ENCODE data around the gene ISG20L2.
A peak's percentile ranks its signal among the peaks of the same experiment; 100 is the strongest.

Gene ISG20L2

DNA sequence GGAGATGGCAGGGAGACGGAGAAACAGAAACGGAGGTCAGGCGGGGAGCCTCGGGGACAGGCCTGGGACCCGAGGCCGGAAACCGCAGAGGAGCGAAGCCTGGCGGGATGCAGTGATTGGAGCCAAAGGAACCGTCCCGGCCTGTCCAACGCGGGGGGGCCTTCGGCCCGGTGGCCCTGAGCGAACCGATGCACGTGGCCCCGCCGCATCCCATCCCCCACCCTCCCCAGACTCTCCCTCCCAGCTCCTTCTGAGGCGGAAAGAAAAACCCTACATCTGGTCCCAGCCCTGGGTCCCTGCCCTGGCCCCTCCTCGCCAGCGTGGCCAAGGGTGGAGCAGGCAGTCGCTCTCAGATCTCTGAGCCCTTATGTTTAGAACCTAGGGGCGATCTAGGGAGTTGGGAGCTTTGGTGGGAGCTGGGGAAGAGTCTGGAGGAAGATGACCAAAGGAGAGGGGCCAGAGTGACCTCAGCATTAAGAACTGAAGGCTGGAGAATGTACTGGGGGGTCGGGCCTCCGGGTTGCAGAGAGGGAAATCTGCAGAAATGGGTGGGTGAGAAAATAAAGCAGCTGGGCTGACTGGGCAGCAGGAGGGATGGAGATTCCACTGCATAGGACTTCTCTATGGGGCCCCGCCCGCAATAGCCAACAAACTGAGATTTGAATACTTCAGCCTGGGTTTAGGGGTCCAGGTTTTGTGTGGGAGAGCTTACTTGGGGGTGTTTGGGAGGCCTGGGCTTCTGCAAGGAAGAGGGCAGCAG, 21.7 kb downstream of the ISG20L2 start:
- DNase-seq (ENCODE audit: low spot score): peak; percentile 91

DNA sequence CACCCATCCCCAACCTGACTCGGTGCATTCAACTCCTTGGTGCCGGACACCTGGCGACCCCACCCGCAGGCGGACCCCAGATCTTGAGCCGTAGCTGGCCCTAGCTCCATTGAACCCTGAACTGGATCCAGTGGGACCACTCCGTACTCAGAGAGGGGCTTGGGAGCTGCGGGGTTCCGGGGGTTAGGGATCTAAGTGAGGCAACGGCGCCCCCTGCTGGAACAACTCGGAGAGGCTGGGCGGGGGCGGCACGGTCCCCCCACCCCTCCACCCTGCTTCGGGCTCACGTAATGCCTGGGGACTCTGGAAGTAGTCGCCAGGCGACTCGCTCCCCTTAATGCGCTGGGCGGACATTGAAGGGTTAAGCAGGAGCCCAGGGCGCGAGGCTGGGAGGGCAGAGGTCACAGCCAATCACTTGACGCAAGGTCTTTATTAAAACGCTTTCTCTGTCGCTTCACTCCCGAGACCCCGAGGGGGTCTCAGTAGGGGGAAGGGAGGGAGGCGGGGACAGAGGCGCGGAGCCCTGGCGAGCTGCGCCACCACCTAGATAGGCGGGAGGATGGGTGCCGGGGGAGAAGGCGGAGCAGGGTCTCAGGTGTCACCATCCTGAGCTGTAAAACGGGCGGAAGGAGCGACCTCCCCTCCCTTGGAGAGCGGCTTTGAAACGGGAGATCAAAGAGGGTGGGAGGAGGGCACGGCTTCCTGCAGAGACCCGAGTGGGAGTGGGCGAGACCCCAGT, 22.5 kb downstream of the ISG20L2 start:
- DNase-seq (ENCODE audit: low spot score): peak; percentile 92

DNA sequence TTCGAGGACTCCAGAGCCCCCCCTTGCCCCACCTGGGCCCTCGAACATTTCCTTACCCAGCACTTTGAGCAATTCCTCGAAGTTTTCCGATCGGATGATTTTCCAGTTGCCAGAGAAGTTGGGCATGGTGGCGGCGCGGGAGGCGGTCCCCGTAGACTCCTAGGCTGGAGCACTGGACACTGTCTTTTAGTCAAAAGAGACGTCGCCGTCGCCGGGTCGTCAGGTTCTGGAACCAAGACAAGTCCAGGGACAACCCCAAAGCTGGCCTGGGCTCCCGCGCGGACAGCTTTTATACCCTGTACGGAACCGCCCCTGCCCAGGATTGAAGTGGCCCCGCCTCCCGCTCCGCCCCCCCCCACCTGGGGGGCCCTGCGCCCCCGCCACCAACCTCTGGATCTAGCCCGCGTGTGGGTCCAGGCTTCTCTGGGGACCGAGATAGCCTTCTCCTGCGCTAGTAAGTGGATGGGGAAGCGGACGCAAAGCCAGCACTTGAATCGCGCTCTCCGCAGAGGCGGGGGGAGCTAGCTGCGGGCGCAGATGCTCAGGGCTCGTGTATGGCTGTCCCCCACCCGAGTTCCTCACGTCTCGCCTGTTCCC, 23.1 kb downstream of the ISG20L2 start, which contains the start of gene CRABP2:
Gene CRABP2, minus strand, starts transcription at position 263 of the 597 bp plus-strand sequence. Its CDS starts 137 bp downstream, at position 126.
- peak; percentile 86 for DNase-seq (ENCODE audit: low spot score)

DNA sequence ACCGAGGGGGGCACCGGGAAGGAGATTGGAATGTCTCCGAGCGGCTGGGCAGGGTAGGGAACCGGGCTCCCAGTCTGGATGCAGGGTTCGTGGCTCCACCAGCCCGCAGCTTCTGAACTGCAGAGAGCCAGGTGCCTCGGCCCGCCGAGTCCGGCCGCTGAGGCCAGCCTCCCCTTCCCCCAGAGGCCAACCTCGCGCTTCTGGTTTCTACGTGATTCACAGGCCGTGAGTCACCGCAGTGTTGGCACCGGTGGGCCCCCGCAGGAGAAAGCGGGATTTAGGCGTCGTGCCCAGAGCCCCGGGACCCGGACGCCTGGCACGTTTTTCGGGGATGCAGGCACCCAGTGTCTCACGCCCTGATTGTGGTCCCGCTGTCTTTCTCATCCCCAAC, 23.6 kb downstream of the ISG20L2 start:
- no peak for DNase-seq (ENCODE audit: low spot score)

DNA sequence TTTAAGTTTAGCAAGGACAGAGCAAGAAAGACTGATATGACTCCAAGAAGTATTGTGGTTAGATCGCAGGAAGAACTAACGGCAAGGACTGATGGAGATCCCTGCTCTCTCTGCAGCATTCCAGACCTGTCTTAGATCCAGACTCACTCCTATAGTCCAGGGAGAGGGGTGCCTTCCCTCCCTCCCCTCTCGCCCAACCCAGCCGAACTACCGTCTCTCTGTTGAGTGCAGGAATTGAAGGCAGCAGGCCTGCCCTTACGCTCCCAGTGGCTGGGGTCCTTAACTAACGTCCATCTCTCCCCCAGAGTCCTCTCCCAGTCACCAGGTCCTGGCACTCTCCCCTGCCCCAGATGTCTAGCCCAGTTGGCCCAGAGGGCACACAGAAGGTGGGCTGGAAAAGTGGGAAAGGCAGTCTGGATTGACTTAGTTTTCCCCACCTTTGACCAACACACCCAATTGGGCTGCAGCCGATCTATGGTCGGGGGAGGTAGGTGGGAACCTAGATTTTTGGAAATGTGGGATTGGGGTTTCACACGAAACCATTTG, 24.3 kb downstream of the ISG20L2 start:
- DNase-seq (ENCODE audit: low spot score): no peak

DNA sequence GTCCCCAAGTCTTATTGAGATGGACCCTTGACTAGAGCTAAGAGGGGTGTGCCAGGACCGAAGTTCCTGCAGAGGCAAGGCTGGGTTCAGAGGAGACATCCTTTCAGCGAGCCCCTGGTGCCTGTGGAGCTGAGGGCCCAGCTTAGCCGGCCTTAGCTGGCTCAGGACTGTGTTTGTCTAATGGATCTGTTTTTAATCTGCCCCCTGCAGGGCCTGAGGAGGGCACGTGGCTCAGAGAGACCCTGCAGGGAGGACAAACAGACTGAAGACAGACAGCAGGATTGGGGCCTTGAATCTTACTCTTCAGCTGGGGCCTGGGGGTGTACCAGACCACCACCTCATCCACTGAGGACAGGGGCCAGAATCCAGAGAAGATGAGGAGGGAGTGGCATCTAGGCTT, 24.8 kb downstream of the ISG20L2 start:
- no peak for DNase-seq (ENCODE audit: low spot score)

DNA sequence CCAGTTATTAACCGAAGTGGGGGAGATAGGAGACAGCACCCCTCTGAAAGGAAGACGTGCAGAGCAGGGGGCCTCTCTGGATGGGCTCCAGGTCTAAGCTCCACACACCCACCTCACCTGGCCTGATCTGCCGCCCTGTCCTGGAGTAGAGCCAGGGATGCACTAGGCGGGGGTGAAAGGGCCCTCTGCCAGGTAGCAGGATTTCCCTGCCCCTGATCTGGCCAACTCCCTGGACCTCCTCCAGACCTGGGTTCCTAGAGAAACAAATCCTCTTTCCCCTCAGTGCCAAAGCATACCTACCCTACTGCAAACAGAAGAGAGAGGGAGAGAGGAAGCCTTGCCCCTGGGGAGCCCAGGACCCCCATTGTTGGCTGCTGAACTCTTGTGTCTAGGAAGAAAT, 25.2 kb downstream of the ISG20L2 start:
- DNase-seq (ENCODE audit: low spot score): no peak

DNA sequence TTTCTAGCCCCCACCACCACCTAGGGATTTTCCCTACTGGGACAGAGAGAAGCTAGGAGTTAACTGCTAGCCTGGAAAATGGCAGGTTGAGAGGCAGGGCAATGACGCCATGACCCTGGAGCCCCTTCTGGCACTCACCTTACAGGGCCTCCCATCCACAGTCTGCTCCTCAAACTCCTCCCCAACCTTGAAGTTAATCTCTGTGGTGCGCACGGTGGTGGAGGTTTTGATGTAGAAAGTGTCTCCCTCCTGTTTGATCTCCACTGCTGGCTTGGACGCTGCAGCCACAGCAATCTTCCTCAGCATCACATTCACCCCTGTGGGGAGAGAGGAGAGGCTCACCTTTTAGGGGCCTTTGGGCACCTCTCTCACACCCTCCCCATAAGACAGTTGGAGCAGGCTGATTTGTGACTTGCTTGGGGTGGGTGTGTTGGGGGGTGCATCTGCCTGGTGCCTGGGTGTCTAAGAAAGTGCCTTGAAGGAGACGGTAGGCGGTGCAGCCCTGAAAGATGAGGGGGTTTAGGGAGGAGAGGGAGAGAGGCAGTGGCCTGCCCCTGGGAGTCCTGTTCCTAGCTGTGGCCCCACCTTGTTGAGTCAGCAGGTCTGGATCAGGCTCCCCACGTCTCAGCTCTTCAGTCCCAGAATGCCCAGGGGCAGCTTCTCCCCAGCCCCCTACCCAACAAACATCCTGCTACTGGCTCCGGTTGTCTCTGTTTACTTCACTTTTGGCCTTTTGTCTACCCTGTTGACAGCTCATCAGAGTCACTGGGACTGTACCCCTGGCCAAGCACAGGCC, 27.6 kb downstream of the ISG20L2 start:
- DNase-seq (ENCODE audit: low spot score): peak; percentile 55

DNA sequence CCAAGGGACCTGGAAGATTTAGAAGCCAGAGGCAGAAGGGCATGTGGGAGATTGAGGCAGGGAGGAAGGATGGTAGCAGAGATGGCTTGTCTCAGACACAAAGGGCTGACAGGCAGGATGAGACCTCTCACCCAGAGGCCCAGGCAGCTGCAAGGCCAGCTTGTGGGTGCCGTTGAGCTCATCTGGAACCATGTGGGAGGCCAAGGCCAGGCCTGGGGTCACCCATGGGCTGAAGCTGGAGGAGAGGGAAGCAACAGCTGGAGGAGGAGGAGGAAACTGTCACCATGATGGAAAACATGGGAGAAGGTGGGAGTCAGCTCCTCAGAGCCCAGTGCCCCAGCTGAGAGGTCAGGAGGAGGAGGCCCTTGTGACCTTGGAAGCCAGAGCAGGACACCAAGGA, 29.6 kb downstream of the ISG20L2 start:
- no peak for DNase-seq (ENCODE audit: low spot score)

DNA sequence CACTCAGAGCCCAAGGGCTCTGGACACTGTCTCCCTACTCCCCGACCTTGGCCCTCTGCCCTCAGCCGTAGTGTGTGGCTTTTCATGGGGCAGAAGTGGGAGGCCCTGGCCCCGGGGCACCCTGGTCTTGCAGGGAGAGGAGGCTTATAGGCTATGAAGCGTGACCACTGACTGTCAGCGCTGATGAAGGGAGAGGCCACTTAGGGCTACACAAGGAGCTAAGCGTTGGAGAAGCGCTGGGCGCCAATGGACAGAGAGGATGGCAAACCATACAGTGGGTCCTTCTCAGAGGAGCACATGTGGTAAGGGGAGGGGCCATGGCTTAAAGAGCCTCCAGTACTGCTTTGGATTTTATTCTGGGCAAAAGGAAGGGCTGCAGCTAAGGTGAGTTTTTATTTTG, 31.1 kb downstream of the ISG20L2 start:
- DNase-seq (ENCODE audit: low spot score): no peak

DNA sequence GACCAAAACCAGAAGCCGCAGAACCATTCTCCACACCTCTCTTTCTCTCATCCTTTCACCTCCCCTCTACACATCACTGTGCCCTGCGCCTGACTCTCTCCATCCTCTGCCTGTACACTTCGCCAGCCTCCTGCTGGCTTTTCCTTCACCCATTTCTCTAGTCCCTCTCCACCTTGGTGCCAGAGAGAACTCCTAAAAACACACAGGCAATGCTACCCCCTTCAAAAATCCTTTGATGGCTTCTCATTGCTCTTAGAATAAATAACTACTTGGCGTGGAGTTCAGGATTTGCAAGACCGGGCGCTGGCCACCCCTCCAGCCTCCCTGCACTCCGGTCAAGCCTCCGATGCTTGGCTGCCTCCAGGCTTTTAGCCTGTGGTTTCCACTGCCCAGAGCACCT, 31.8 kb downstream of the ISG20L2 start:
- DNase-seq (ENCODE audit: low spot score): peak; percentile 46

DNA sequence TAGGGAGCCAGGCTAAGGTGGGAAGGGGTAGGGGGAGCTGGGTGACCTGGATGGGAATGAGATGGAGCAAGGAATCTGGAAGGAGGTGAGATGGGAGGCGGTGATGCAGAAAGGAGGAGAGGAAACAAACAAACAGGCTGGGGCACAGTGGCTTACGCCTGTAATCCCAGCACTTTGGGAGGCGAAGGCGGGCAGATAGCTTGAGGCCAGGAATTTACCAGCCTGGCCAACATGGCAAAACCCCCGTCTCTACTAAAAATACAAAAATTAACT, 33.9 kb downstream of the ISG20L2 start:
- no peak for DNase-seq (ENCODE audit: low spot score)

DNA sequence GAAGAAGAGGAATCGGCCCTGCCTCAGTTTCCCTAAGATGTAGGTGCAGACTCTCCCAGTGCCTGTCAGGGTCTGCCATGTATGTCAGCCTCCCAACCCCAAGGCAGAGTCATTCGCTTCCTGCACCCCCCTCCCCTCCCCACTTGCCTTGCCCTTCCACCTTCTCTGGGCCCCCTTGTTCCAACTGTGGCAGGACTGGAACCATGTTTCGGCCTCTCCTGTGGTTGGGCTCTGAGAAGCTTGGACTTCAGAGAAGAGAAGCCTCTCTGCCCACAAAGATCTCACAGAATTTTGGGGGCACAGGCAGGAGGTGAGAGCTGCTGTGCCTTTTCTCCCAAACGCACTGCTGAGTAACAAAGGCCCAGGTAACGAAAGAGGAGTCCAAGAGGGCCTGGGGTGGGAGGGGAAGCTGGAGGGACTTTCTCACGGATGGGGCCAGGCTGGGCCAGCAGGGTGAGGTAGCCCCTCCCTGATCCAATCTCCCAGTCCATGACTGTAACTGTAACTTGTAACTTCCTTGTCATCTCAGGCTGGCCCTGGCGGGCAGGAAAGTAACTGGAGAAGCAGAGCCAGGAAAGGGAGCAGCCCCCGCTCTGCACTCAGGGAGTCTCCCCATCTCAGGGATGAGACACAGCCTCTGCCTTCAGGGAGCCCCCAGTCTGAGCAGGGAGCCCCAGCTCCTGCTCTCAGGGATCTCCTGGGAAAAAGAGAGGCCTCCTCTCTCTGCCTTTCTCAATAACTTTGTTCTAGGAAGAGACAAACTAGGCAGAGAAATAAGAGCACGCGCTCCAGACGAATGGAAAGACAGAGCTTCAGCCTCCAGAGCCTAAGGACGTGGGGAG, 34.5 kb downstream of the ISG20L2 start:
- DNase-seq (ENCODE audit: low spot score): peak; percentile 57

DNA sequence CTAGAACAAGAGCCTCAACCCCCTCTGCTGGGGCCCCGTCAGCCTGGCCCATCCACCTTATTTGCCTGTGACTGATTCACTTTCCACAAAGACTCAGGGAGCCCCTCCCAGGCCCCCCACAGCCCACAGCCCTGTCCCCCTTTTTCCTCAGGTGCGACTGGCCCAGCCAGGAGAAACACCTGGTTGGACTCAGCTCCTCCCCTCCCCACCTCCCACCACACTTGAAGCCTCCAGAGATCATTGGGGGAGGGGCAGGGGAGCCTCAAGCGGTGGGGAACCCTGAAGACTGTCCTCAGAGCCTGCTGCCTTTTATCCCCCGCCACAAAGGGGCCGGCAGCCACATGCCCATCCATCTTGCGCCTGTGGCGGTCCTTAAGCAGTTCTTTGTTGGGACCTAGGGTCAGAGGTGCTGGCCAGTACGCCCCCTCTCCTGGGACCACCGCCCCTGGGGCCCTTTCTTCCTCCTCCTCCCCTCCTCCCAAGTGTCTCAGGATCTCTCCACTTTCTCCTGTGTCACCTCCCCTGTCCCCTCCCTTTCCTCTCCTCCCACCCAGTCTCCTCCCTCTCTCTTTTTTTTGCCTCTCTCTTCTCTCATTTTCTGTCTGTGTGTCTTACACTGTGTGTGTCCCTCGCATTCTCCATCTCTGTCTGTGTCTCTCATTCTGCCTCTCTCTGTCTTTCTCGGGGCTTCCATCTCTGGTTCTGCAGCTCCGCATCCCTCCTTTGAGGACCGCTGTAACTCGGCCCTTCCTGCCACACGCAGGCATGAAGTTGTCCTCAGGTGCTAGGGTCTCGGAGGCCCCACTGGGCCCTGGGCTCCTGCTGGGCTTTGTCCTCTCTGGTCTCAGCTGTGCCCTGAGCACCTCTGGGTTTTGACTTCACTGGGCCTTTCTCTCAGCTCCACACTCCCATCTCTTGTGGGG, 35.4 kb downstream of the ISG20L2 start:
- no peak for DNase-seq (ENCODE audit: low spot score)

DNA sequence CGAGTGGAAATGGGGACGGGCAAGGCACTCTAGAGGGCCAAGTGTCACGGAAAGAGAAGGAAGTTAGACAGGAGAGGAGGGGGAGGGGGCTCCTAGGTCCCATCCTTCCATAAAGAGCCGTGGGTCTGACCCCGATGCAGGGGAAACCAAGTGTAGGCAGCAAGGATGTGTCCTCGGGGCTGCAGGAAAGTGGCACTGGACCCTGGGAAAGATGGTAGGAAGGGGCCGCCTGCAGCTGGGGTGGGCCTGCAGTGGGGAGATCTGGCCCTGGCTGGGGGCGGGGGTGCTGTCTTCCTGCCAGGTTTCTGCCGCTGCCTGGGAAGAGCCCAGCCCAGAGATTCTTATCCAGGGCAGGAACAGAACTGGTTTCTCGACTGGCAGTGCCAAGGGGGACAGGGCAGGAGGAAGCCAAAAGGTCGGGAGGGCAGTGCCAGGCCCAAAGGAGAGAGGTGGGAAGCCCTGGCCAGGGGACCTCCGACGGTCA, 36.1 kb downstream of the ISG20L2 start:
- DNase-seq (ENCODE audit: low spot score): no peak

DNA sequence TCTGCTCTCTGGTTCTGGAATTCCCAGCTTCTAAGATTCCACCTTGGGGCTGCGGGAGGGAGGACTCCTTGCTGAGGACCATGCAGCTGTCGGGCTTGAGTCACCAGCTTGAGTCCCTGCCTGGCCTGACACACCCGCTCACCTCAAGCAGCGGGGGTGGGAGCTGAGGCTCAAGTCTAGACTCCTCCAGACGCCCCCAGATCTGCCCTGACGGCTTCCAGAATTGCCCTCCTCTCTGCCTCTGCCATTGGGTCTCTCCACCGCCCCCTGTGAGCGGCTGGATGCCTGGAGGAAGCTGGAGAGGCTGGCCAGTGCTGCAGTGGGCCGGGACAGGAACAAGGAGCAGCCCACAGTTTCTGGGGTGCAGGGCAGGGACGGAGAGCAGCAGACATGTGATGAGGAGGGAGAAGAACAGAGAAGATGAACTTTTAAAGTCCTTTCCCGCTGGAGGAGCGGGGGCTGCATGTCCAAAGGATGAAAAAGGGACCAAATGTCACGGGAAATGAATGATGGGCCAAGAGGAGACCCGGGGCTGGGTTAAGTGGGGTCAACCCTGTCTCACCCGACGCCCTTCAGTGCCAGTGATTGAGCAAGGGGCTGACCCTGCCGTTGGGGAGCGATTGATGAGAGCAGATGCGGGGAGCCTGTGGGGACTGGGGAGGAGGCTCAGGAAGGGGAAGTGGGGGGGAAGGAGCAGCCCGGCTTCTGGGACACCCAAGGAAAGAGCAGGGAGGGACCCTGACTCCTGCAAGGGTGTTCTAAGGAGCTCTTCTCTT, 36.7 kb downstream of the ISG20L2 start:
- no peak for DNase-seq (ENCODE audit: low spot score)

DNA sequence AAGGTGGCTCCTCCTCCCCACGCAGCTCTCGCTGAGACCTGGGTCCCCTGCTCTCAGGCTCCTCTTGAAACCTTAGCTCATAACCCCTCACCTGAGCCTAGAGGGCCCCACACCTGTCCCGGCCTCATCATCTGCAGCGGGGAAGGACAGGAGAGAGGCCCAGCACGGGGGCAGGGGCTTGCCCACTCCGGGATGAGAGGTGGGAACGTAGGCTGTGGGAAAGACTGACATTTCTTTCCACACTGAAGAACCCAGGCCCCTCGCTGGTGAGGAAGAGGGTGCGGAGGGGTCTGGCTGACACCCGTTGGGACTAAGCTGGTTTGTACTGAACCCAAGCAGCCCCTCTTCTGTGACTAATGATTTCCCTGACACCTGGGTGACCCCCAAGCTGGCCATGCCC, 37.4 kb downstream of the ISG20L2 start:
- no peak for DNase-seq (ENCODE audit: low spot score)

DNA sequence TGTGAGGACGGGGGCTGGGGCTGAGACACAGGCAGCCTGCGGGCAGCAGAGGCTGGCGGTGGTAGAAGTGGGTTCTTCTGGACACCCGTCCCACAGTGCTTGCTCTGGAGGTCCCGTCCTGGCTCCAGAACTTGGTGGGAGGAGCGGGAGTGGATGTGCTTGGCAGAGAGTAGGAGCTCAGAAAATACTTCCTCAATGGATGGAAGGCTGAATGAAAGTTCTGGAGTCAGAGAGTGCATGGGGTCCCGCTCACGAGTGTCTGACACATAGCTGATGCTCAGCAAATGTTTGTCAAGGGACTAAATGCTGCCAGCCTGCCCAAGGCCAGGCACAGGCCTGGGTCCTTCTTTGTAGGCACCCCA, 37.9 kb downstream of the ISG20L2 start:
- no peak for DNase-seq (ENCODE audit: low spot score)

DNA sequence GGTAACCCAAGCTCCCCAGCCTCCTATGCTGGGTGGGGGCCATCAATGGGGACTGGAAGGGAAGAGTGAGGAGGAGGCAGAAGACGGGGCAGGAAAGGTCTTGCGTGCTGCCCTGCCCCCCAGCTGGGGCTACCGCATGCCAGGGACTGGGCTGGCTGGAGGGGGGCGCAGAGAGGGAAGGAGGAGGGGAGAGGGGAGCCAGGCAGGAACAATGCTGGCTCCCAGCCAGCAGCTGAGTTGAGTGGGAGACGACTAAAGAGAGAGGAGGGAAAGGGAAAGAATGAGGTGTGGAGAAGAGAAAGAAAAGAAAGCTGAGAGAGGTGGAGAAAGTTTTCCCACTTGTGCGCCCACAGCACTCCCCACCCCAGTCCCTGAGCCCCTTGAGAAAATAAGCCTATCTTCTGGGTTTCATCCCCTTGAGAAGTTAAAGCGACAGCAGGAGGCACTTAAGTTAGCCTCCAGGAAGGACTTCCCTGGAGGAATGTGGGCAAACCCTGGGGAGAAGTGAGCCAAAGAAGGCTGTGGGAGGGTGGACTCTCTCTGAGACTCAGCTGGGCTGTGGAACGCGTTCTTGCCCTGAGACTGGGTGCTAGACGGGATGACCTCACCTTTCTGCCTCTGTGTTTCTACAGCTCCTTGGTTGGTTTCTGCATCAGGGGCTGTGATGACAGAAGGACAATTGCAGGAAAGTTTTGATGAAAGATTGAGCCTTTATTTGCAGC, 38.5 kb downstream of the ISG20L2 start:
- DNase-seq (ENCODE audit: low spot score): no peak

Data from left forelimb (tissue), 1 donor.